GM23248 (cell line): ENCODE measurements around the gene PPP1R12B.

Experiments used
- EZH2 ChIP-seq: fragments of 200-600 bp; sonication (generic); IDR thresholded peaks from 2 replicates; pipeline ENCODE4 v1.6.1; 2018; ENCODE audit warnings: antibody characterized with exemption, mild to moderate bottlenecking; ENCODE audit not compliant: insufficient read depth, poor library complexity, severe bottlenecking
- EZH2phosphoT487 ChIP-seq: fragments of 200-600 bp; sonication (generic); IDR thresholded peaks from 2 replicates; pipeline ENCODE4 v1.6.1; 2018; ENCODE audit warnings: antibody characterized with exemption, moderate library complexity, mild to moderate bottlenecking, low read depth; ENCODE audit not compliant: insufficient read depth

DNA sequence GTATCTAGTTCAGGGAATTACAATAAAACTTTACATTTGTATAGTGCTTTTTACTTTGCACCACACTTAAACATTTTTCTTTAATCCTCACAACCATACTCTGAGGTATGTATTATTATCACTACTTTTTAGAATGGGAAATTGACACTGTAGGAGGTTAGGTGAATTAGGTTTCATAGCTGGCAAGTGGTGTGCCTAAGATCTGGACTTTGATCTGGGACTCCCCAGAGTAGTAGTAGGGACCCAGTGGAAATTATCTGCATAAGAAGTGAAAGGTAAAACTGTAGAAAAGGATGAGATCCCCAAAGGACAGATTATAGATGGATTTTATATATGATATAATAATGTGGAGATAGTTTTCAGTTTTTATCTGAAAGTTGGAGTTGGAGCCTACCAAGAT lies 85.6 kb downstream of the PPP1R12B start:
- TF ChIP-seq EZH2 = no peak
- TF ChIP-seq EZH2phosphoT487 = no peak
